ENCODE data around the gene CRIM1. TPM values are rescaled to one million over a fixed set of nuclear protein-coding genes. Genes with fewer than 3 reads are reported as not detected.
"Not testable (repeated sequence)": the region's sequence is repeated elsewhere in the genome, so short reads cannot be mapped to it uniquely, and the experiment has no call there.

Gene CRIM1, protein sequence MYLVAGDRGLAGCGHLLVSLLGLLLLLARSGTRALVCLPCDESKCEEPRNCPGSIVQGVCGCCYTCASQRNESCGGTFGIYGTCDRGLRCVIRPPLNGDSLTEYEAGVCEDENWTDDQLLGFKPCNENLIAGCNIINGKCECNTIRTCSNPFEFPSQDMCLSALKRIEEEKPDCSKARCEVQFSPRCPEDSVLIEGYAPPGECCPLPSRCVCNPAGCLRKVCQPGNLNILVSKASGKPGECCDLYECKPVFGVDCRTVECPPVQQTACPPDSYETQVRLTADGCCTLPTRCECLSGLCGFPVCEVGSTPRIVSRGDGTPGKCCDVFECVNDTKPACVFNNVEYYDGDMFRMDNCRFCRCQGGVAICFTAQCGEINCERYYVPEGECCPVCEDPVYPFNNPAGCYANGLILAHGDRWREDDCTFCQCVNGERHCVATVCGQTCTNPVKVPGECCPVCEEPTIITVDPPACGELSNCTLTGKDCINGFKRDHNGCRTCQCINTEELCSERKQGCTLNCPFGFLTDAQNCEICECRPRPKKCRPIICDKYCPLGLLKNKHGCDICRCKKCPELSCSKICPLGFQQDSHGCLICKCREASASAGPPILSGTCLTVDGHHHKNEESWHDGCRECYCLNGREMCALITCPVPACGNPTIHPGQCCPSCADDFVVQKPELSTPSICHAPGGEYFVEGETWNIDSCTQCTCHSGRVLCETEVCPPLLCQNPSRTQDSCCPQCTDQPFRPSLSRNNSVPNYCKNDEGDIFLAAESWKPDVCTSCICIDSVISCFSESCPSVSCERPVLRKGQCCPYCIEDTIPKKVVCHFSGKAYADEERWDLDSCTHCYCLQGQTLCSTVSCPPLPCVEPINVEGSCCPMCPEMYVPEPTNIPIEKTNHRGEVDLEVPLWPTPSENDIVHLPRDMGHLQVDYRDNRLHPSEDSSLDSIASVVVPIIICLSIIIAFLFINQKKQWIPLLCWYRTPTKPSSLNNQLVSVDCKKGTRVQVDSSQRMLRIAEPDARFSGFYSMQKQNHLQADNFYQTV
- total RNA-seq (2014; rRNA removed; shearing (Covaris generic)): 19.0 and 21.4 TPM in 2 replicates

DNA sequence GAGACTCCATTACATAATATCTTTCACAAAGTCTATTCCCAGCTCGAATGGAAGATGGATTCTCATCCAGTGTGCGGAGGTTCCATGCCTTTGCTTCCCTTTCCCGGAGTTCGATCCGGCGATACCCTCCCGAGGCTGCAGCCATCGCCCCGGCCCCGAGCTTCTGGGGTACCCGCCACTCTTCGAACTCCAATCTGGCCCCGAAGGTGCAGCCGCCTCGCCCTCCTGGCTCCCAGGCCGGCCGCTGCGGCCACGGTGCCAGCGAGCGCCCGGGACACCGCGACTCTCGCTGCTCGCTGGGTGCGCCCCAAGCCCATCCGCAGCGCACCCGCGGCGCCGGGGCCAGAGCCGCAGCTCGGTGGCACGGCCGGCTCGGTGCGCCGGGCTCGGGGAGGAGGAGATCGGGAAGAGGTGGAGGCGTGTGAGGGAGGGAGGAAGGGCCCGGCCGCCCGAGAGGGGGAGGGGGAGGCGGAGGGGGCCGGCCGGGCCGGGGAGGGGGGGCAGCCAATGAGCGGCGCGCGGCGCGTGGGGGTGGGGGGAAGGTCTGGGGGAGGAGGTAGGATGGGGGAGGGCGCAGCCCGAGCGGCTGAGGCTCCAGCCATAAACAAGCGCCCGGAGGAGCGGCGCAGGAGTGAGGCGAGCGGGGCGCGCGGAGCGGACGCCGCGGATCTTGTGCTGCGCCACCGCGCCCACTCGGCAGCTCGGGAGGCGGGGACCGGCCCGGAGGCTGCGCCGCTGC, at the start of gene CRIM1:
TSS of gene CRIM1 (plus strand) at position 628 of the 739 bp plus-strand sequence. CDS start 515 bp downstream, outside the sequence.
- H3K36me3 ChIP-seq (replicated peaks; ENCODE audit: control insufficient read depth, insufficient read depth, low read length): no peaks in the 10 kb centered on the region
- H3K27me3 ChIP-seq (ENCODE audit: control insufficient read depth, insufficient read depth, low read length): no peaks in the 10 kb centered on the region
- DNase-seq: peak; percentile 97

DNA sequence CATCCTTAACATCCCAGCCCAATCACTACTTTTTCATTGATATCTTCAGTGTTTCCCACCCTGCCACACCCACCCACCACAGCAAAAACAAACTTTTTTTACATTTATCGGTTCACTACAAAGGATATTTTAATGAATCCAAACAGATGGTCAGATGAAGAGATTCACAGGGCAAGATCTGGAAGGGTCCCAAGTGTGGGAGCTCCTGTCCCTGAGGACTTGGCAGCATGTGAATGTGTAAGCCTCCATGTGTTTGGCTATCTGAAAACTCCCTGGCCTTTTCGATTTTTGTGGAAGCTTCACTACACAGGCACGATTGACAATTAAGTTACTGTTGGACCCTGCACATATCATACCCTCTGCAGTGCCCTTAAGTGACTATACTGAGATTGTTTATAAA, 48.1 kb upstream of the CRIM1 start:
- H3K36me3 ChIP-seq (replicated peaks; ENCODE audit: control insufficient read depth, insufficient read depth, low read length): no peaks in the 10 kb centered on the region
- no peak for DNase-seq
- H3K27me3 ChIP-seq (ENCODE audit: control insufficient read depth, insufficient read depth, low read length): no peaks in the 10 kb centered on the region
- no peak overlapping the region for H3K4me3 ChIP-seq (ENCODE audit: insufficient read depth, low read depth, low read length)

More for the DNA sequence above, at the start of gene CRIM1:
- peak within 1 kb of the TSS; percentile 88 for H3K4me3 ChIP-seq (ENCODE audit: insufficient read depth, low read depth, low read length)

- H3K27me3 ChIP-seq (ENCODE audit: control insufficient read depth, insufficient read depth, low read length); DNase-seq; H3K4me3 ChIP-seq (ENCODE audit: insufficient read depth, low read depth, low read length); H3K36me3 ChIP-seq (replicated peaks; ENCODE audit: control insufficient read depth, insufficient read depth, low read length): not testable (repeated sequence)
Observed at GRCh38 chr2:36310444-36310843, 45.1 kb upstream of the CRIM1 start.

GRCh38 chr2:36318547-36318946, 37.0 kb upstream of the CRIM1 start:
- H3K4me3 ChIP-seq (ENCODE audit: insufficient read depth, low read depth, low read length): no peak overlapping the region
- H3K36me3 ChIP-seq (replicated peaks; ENCODE audit: control insufficient read depth, insufficient read depth, low read length): no peaks in the 10 kb centered on the region
- no peaks in the 10 kb centered on the region for H3K27me3 ChIP-seq (ENCODE audit: control insufficient read depth, insufficient read depth, low read length)
- DNase-seq: no peak

- peak; percentile 43 for DNase-seq
- Histone ChIP-seq H3K36me3 (replicated peaks; ENCODE audit: control insufficient read depth, insufficient read depth, low read length) (no peaks in the 10 kb centered on the region), H3K4me3 (ENCODE audit: insufficient read depth, low read depth, low read length) (no peak overlapping the region), H3K27me3 (ENCODE audit: control insufficient read depth, insufficient read depth, low read length) (no peaks in the 10 kb centered on the region)
Observed at GRCh38 chr2:36322108-36322507, 33.5 kb upstream of the CRIM1 start.

- H3K36me3 ChIP-seq (replicated peaks; ENCODE audit: control insufficient read depth, insufficient read depth, low read length): no peaks in the 10 kb centered on the region
- no peaks in the 10 kb centered on the region for H3K27me3 ChIP-seq (ENCODE audit: control insufficient read depth, insufficient read depth, low read length)
- no peak for DNase-seq
- H3K4me3 ChIP-seq (ENCODE audit: insufficient read depth, low read depth, low read length): no peak overlapping the region
Observed at GRCh38 chr2:36326286-36326685, 29.3 kb upstream of the CRIM1 start.

DNA sequence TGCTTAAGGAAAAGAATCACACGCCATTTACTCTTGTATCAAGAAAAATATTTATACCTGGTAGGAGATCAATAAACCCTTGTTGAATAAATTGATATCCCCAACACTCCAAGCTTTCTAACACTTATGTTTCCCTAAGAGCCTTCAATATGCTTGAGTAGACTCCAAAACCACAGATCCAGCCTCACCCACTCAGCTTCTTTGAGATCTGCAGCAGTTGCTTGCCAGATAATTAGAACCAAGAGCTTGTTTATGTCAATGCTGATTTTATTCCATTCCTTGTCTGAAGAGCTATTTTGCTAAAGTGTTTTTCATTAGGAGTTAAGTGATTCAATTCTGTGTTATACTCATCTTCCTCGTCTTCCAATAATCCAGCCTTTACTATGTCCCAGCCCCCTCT, 26.3 kb upstream of the CRIM1 start:
- no peaks in the 10 kb centered on the region for H3K36me3 ChIP-seq (replicated peaks; ENCODE audit: control insufficient read depth, insufficient read depth, low read length)
- no peak overlapping the region for H3K4me3 ChIP-seq (ENCODE audit: insufficient read depth, low read depth, low read length)
- no peak for DNase-seq
- no peaks in the 10 kb centered on the region for H3K27me3 ChIP-seq (ENCODE audit: control insufficient read depth, insufficient read depth, low read length)

GRCh38 chr2:36329746-36330472, 25.7 kb upstream of the CRIM1 start:
- no peak overlapping the region for H3K4me3 ChIP-seq (ENCODE audit: insufficient read depth, low read depth, low read length)
- no peaks in the 10 kb centered on the region for H3K27me3 ChIP-seq (ENCODE audit: control insufficient read depth, insufficient read depth, low read length)
- no peak for DNase-seq
- H3K36me3 ChIP-seq (replicated peaks; ENCODE audit: control insufficient read depth, insufficient read depth, low read length): no peaks in the 10 kb centered on the region

GRCh38 chr2:36330473-36331395, 24.8 kb upstream of the CRIM1 start:
- DNase-seq: no peak
- no peaks in the 10 kb centered on the region for H3K36me3 ChIP-seq (replicated peaks; ENCODE audit: control insufficient read depth, insufficient read depth, low read length)
- no peaks in the 10 kb centered on the region for H3K27me3 ChIP-seq (ENCODE audit: control insufficient read depth, insufficient read depth, low read length)
- H3K4me3 ChIP-seq (ENCODE audit: insufficient read depth, low read depth, low read length): no peak overlapping the region

DNA sequence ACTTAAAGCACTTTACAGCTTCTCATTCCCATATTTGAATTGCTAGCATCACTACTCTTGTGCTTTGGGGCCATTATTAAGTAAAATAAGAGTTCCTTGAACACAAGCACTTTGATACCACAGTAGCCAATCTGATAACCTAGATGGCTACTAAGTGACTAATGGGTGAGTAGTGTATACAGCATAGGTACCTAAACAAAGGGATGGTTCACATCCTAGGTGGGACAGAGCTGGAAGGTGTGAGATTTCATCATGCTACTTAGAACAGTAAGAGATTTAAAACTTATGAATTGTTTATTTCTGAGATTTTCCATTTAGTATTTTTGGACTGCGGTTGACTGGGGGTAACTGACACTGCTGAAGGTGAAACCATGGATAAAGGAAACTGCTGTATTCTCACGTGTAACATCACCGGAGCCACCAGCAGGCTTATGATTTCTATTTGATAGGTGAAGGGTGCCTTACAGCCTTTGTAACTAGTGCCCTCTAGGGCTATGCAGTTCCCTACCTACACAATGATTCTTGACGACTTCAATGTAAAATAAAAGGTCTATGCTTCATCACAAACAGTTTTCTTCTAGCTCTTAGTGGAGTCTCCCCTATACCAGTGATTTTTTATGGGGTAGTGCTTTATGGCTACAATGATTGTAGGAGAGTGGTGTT, 22.1 kb upstream of the CRIM1 start:
- Histone ChIP-seq H3K27me3 (ENCODE audit: control insufficient read depth, insufficient read depth, low read length) (no peaks in the 10 kb centered on the region), H3K36me3 (replicated peaks; ENCODE audit: control insufficient read depth, insufficient read depth, low read length) (no peaks in the 10 kb centered on the region), H3K4me3 (ENCODE audit: insufficient read depth, low read depth, low read length) (no peak overlapping the region)
- no peak for DNase-seq

GRCh38 chr2:36335597-36335996, 20.0 kb upstream of the CRIM1 start:
- no peaks in the 10 kb centered on the region for H3K27me3 ChIP-seq (ENCODE audit: control insufficient read depth, insufficient read depth, low read length)
- DNase-seq: no peak

DNA sequence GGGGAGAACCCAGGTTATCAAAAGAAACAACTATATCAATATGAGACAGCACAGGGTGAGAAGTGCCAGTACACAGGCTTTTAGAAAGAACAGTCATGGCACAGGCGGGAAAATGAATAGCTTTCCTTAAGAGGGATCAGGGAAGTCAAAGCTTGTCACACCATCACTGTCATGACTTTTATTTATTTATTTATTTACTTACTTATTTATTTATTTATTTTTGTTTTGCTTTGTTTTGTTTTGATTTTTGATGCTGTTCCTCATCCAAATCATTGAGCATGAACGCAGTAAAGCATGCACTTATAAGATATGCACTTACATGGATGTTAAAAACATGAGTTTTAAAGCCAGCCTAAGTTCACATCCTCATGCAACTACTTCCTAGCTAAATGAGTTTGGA, 19.3 kb upstream of the CRIM1 start:
- Histone ChIP-seq H3K4me3 (ENCODE audit: insufficient read depth, low read depth, low read length) (no peak overlapping the region), H3K27me3 (ENCODE audit: control insufficient read depth, insufficient read depth, low read length) (no peaks in the 10 kb centered on the region), H3K36me3 (replicated peaks; ENCODE audit: control insufficient read depth, insufficient read depth, low read length) (no peaks in the 10 kb centered on the region)
- no peak for DNase-seq

More at GRCh38 chr2:36335597-36335996, 20.0 kb upstream of the CRIM1 start:
- no peak overlapping the region for H3K4me3 ChIP-seq (ENCODE audit: insufficient read depth, low read depth, low read length)
- no peaks in the 10 kb centered on the region for H3K36me3 ChIP-seq (replicated peaks; ENCODE audit: control insufficient read depth, insufficient read depth, low read length)
